Measurements from ENCODE around the gene SPAG5.

The SPAG5 gene

DNA sequence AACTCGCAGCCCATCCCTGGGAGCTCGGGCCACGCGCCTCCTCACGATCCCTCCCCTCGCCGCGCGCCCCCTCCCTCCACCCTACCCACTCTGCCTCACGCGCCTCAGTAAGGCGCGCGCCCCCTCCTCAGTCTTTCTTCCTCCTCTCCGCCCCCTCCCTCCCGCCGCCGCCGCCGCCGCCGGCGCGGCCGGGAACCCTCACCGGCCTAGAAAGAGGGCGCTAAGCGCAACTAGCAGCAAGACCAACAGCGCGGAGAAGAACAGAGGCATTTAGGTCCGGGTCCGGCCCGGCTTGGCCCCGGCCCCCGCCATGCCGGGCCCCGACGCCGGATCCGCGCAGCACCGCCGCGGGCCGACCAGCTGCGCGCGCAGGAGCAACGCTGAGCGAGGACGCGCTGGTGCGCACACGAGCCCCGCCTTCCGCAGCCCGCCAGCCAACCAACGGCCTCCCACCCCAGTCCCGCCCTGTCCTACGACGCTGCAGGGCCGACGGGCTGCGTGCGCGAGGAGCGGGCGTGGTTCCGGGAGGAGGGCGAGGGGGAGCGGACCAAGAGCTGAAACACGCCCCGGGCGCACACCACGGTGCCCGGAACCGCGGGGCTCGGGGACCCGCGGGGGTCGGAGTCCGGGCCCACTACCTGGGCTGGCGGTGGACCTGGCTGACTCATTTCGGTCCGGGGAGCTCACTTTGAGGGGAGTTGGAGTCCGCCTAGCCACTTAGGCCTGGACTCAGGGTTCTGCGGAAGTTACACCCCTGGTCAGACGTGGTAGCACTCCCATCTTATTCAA lies 46.2 kb upstream of the SPAG5 start, which contains the start of gene BLTP2:
BLTP2 (minus strand) TSS at position 372 of the 789 bp plus-strand sequence; CDS start at position 270, 102 bp downstream.
- Histone ChIP-seq H3K4me3 (ENCODE audit: low read depth, low read length, poor library complexity, severe bottlenecking) (peak within 1 kb of the TSS; percentile 91), H3K36me3 (ENCODE audit: insufficient read depth, low read length) (peaks cover 42% of the 10 kb centered on the region), H4K20me1 (ENCODE audit: insufficient read depth, low read length) (no peaks in the 10 kb centered on the region), H3K27ac (ENCODE audit: low read depth, low read length, poor library complexity, severe bottlenecking) (peak within 1 kb of the TSS; percentile 80), H3K4me2 (ENCODE audit: low read length) (peak within 1 kb of the TSS; percentile 91), H3F3A (ENCODE audit: insufficient read depth, low read length) (no peaks in the 10 kb centered on the region), H3K4me1 (ENCODE audit: insufficient read depth, low read length, severe bottlenecking) (peaks cover 27% of the 10 kb centered on the region), H2AFZ (ENCODE audit: low read length) (no peak within 1 kb of the TSS), H3K27me3 (ENCODE audit: insufficient read depth, low read length) (no peaks in the 10 kb centered on the region), H3K9me2 (ENCODE audit: low read depth, low read length) (no peaks in the 10 kb centered on the region), H3K79me2 (ENCODE audit: insufficient read depth, low read length) (peaks cover 13% of the 10 kb centered on the region), H3K9me3 (ENCODE audit: low read length) (no peaks in the 10 kb centered on the region), H3K9ac (ENCODE audit: low read length) (peak within 1 kb of the TSS; percentile 96)
- TF ChIP-seq CTCF (IDR thresholded peaks at IDR 0.05; ENCODE audit: low read length) (no peak), EZH2 (IDR thresholded peaks at IDR 0.05; ENCODE audit: borderline replicate concordance, low read length) (no peak)

GRCh38 chr17:28643983-28644786 lies 45.4 kb upstream of the SPAG5 start:
- Histone ChIP-seq H3F3A (ENCODE audit: insufficient read depth, low read length) (no peaks in the 10 kb centered on the region), H4K20me1 (ENCODE audit: insufficient read depth, low read length) (no peaks in the 10 kb centered on the region), H3K4me1 (ENCODE audit: insufficient read depth, low read length, severe bottlenecking) (peaks cover 27% of the 10 kb centered on the region), H3K4me3 (ENCODE audit: low read depth, low read length, poor library complexity, severe bottlenecking) (peak overlapping the region; percentile 91), H3K27ac (ENCODE audit: low read depth, low read length, poor library complexity, severe bottlenecking) (peak overlapping the region; percentile 54), H3K4me2 (ENCODE audit: low read length) (peak overlapping the region; percentile 91), H3K79me2 (ENCODE audit: insufficient read depth, low read length) (peaks cover 13% of the 10 kb centered on the region), H3K9ac (ENCODE audit: low read length) (peak overlapping the region; percentile 96), H3K9me3 (ENCODE audit: low read length) (no peaks in the 10 kb centered on the region), H3K27me3 (ENCODE audit: insufficient read depth, low read length) (no peaks in the 10 kb centered on the region), H3K9me2 (ENCODE audit: low read depth, low read length) (no peaks in the 10 kb centered on the region), H2AFZ (ENCODE audit: low read length) (no peak overlapping the region), H3K36me3 (ENCODE audit: insufficient read depth, low read length) (peaks cover 50% of the 10 kb centered on the region)
- TF ChIP-seq CTCF (IDR thresholded peaks at IDR 0.05; ENCODE audit: low read length) (peak; percentile 54), EZH2 (IDR thresholded peaks at IDR 0.05; ENCODE audit: borderline replicate concordance, low read length) (no peak)

- Histone ChIP-seq H3K9ac (ENCODE audit: low read length) (no peak overlapping the region), H3K4me2 (ENCODE audit: low read length) (no peak overlapping the region), H3K4me3 (ENCODE audit: low read depth, low read length, poor library complexity, severe bottlenecking) (no peak overlapping the region), H3K79me2 (ENCODE audit: insufficient read depth, low read length) (peaks cover 13% of the 10 kb centered on the region), H3K27ac (ENCODE audit: low read depth, low read length, poor library complexity, severe bottlenecking) (no peak overlapping the region), H3F3A (ENCODE audit: insufficient read depth, low read length) (no peaks in the 10 kb centered on the region), H3K4me1 (ENCODE audit: insufficient read depth, low read length, severe bottlenecking) (peaks cover 21% of the 10 kb centered on the region), H3K27me3 (ENCODE audit: insufficient read depth, low read length) (no peaks in the 10 kb centered on the region), H3K9me3 (ENCODE audit: low read length) (no peaks in the 10 kb centered on the region), H3K36me3 (ENCODE audit: insufficient read depth, low read length) (peaks cover 68% of the 10 kb centered on the region), H3K9me2 (ENCODE audit: low read depth, low read length) (no peaks in the 10 kb centered on the region), H4K20me1 (ENCODE audit: insufficient read depth, low read length) (no peaks in the 10 kb centered on the region), H2AFZ (ENCODE audit: low read length) (no peak overlapping the region)
- no peak for TF ChIP-seq CTCF (IDR thresholded peaks at IDR 0.05; ENCODE audit: low read length)
- no peak for TF ChIP-seq EZH2 (IDR thresholded peaks at IDR 0.05; ENCODE audit: borderline replicate concordance, low read length)
Measured at GRCh38 chr17:28641579-28641978, 42.8 kb upstream of the SPAG5 start.
